ENCODE data around the gene CCDC50.

DNA sequence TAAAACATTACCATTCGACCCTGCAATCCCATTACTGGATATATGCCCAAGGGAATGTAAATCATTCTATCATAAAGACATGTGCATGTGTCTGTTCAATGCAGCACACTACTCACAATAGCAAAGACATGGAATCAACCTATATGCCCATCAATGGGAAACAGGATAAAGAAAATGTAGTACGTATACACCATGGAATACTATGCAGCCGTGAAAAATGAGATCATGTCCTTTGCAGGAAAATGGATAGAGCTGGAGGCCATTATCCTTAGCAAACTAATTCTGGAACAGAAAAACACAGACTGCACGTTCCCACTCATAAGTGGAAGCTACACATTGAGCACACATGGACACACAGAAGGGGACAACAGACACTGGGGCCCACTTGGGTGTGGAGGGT lies 111.3 kb downstream of the CCDC50 start:
- TF ChIP-seq, protein P1, sequence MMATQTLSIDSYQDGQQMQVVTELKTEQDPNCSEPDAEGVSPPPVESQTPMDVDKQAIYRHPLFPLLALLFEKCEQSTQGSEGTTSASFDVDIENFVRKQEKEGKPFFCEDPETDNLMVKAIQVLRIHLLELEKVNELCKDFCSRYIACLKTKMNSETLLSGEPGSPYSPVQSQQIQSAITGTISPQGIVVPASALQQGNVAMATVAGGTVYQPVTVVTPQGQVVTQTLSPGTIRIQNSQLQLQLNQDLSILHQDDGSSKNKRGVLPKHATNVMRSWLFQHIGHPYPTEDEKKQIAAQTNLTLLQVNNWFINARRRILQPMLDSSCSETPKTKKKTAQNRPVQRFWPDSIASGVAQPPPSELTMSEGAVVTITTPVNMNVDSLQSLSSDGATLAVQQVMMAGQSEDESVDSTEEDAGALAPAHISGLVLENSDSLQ (IDR thresholded peaks at IDR 0.05) = no peak
- no peak for TF ChIP-seq SUZ12 (IDR thresholded peaks at IDR 0.05)
- TF ChIP-seq HDGF (IDR thresholded peaks at IDR 0.05; ENCODE audit: borderline replicate concordance) = no peak
- TF ChIP-seq SP1 (IDR thresholded peaks at IDR 0.05) = no peak
- no peak for TF ChIP-seq BHLHE40 (IDR thresholded peaks at IDR 0.05; ENCODE audit: borderline replicate concordance)
- no peak for TF ChIP-seq FOXM1 (IDR thresholded peaks at IDR 0.05; ENCODE audit: borderline replicate concordance)
- TF ChIP-seq ARNT (IDR thresholded peaks at IDR 0.05) = no peak
- TF ChIP-seq TARDBP (IDR thresholded peaks at IDR 0.05) = no peak
- no peak for TF ChIP-seq LEF1 (IDR thresholded peaks at IDR 0.05; ENCODE audit: borderline replicate concordance)
- no peak for TF ChIP-seq NFRKB (IDR thresholded peaks at IDR 0.05)

Data from HEK293T (cell line).